PC-3 (cell line): ENCODE measurements around the gene SLC15A3.

Experiments
- CTCF ChIP-seq: fragments of 300-600 bp; sonication (generic); conservative IDR thresholded peaks from 2 replicates; pipeline ENCODE4 v1.5.1; 2017; ENCODE audit warnings: antibody characterized with exemption, low read depth, mild to moderate bottlenecking, low read length
- EZH2 ChIP-seq: fragments of 300-600 bp; sonication (generic); IDR thresholded peaks from one replicate; pipeline ENCODE4 v1.6.1; 2017; ENCODE audit warnings: antibody characterized with exemption, mild to moderate bottlenecking, low read length; ENCODE audit not compliant: unreplicated experiment

GRCh38 chr11:60970890-60971289, 18.9 kb upstream of the SLC15A3 start:
- no peak for TF ChIP-seq CTCF
- TF ChIP-seq EZH2 = no peak
